Measurements from ENCODE around the gene RCAN3. TPM values are rescaled to one million over a fixed set of nuclear protein-coding genes. Genes with fewer than 3 reads are reported as not detected.

RCAN3 gene
- total and polyA plus RNA-seq, 10 of the 15 experiments (the other 5 are each of a cell fraction or from before 2014, with no cell fraction given) = 0.02 to 0.46 (median 0.06) TPM; not detected in 3

DNA sequence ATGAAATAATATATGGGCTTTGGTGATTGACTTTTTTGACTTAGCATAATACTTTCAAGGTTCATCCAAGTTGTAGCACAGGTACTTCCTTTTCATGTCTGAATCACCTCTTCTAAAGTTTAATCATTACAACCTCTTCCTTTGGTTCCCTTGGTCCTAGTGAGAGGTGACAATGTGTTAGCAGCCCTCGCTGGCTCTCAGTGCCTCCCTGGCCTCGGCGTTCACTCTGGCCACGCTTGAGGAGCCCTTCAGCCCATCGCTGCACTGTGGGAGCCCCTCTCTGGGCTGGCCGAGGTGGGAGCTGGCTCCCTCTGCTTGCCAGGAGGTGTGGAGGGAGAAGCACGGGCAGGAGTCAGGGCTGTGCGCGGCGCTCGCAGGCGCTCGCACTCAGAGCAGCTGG lies 13.0 kb upstream of the RCAN3 start:
- RAD21 ChIA-PET (ENCODE audit: unreplicated experiment) = interaction anchor here (1.4 kb wide), 1 partner anchor 73 kb away, joined by 4 read pairs; no protein-coding TSS in a partner anchor
- DNase-seq (ENCODE audit: low read depth, low spot score) (no peak), FAIRE-seq (no peak), ATAC-seq (no peak)
- Histone ChIP-seq H3K4me2 (ENCODE audit: control insufficient read depth, insufficient read depth) (no peak overlapping the region), H4K20me1 (ENCODE audit: control insufficient read depth, insufficient read depth) (no peaks in the 10 kb centered on the region), H3K27me3 (replicated peaks in 1 of 2; ENCODE audit: control insufficient read depth in 2 of 2, insufficient read depth in 2 of 2, low read length in 1 of 2) (no peaks in the 10 kb centered on the region), H3K36me3 (ENCODE audit: control insufficient read depth in 2 of 2, insufficient read depth in 2 of 2, low read length in 1 of 2) (no peaks in the 10 kb centered on the region), H3K9me3 (replicated peaks; ENCODE audit: control insufficient read depth, insufficient read depth, low read length) (peaks cover 5% of the 10 kb centered on the region; the same call in 2 of the 3 replicates), H3K4me3 (no peak overlapping the region), H3K27ac (ENCODE audit: control insufficient read depth, insufficient read depth) (no peak overlapping the region), H3K9ac (ENCODE audit: control insufficient read depth, insufficient read depth, low read length) (no peak overlapping the region), H3K79me2 (ENCODE audit: control insufficient read depth, insufficient read depth, low read length) (no peaks in the 10 kb centered on the region), H3K4me1 (ENCODE audit: control insufficient read depth, insufficient read depth, low read length) (no peaks in the 10 kb centered on the region), H2AFZ (ENCODE audit: control insufficient read depth, low read depth, low read length) (no peak overlapping the region)
- POLR2A ChIA-PET = no interaction called here
- intact Hi-C loops (cut with micrococcal nuclease; ENCODE audit: unreplicated experiment) = no loop called here
- no peak for TF ChIP-seq NR2C2 (IDR thresholded peaks at IDR 0.05; ENCODE audit: borderline replicate concordance, control insufficient read depth, insufficient read length, low read depth)
- TF ChIP-seq IKZF2 (IDR thresholded peaks at IDR 0.05) = no peak
- TF ChIP-seq BCLAF1 (IDR thresholded peaks at IDR 0.05) = no peak
- no peak for TF ChIP-seq HDGF (IDR thresholded peaks at IDR 0.05)
- no peak for TF ChIP-seq GATAD2B (conservative IDR thresholded peaks at IDR 0.05; ENCODE audit: low read depth)
- TF ChIP-seq FOXM1 (IDR thresholded peaks at IDR 0.05; ENCODE audit: low read depth, low read length) = no peak
- TF ChIP-seq RUNX3 (IDR thresholded peaks at IDR 0.05; ENCODE audit: low read length) = no peak
- TF ChIP-seq CHD4 (IDR thresholded peaks at IDR 0.05) = no peak
- TF ChIP-seq EP300 (IDR thresholded peaks at IDR 0.05; ENCODE audit: borderline replicate concordance in 1 of 2, control insufficient read depth in 1 of 2, low read depth in 2 of 2, low read length in 2 of 2) = no peak
- in situ Hi-C loops (cut with MboI) = no loop called here
- SMC1A ChIA-PET (ENCODE audit: uncharacterized antibody, unreplicated experiment) = no interaction called here
- no TSS peak for BruUV-seq (replicated peaks)
- 81% methylated on average over 13 of the region's 13 CpGs for WGBS (ENCODE audit: insufficient coverage, insufficient replicate concordance, low lambda C conversion rate, missing lambda C conversion rate)
- CTCF ChIA-PET = no interaction called here

All from GM12878 (cell line).